HEK293T (cell line): ENCODE measurements around the gene NR4A1.

Experiments
- CTCF ChIA-PET: fragments of 350-600 bp; formaldehyde crosslinking; extraction: SDS; loops from one replicate; lab custom pipeline; 2021; ENCODE audit warnings: antibody characterized with exemption, inconsistent platforms; lab: Yijun Ruan, JAX
- POLR2A ChIA-PET: fragments of 350-600 bp; formaldehyde crosslinking; extraction: SDS; loops from one replicate; lab custom pipeline; 2020; ENCODE audit warnings: antibody characterized with exemption, inconsistent platforms; lab: Yijun Ruan, JAX
- DNase-seq: peaks from one replicate; pipeline ENCODE4 v3.0.0; 2012; ENCODE audit warnings: mixed read lengths; ENCODE audit errors: extremely low spot score
- ARNT ChIP-seq: fragments of 450-650 bp; IDR thresholded peaks from 2 replicates; pipeline ENCODE4 v1.6.1; 2017; ENCODE audit warnings: mild to moderate bottlenecking
- BHLHE40 ChIP-seq: fragments of 450-650 bp; IDR thresholded peaks from 2 replicates; pipeline ENCODE4 v1.6.1; 2016; ENCODE audit warnings: mild to moderate bottlenecking, moderate library complexity, borderline replicate concordance
- CTBP1 ChIP-seq: fragments of 450-650 bp; IDR thresholded peaks from 2 replicates; pipeline ENCODE4 v1.6.1; 2016; ENCODE audit warnings: borderline replicate concordance
- ELF4 ChIP-seq: fragments of 450-650 bp; IDR thresholded peaks from 2 replicates; pipeline ENCODE4 v1.6.1; 2017; ENCODE audit warnings: antibody characterized with exemption
- FOXA1 ChIP-seq: fragments of 450-650 bp; IDR thresholded peaks from 2 replicates; pipeline ENCODE4 v1.6.1; 2016; ENCODE audit warnings: mild to moderate bottlenecking
- FOXK2 ChIP-seq: fragments of 450-650 bp; IDR thresholded peaks from 2 replicates; pipeline ENCODE4 v1.6.1; 2016; ENCODE audit warnings: mild to moderate bottlenecking
- FOXM1 ChIP-seq: fragments of 450-650 bp; IDR thresholded peaks from 2 replicates; pipeline ENCODE4 v1.6.1; 2017; ENCODE audit warnings: mild to moderate bottlenecking, borderline replicate concordance
- HDGF ChIP-seq: fragments of 450-650 bp; IDR thresholded peaks from 2 replicates; pipeline ENCODE4 v1.6.1; 2017; ENCODE audit warnings: antibody characterized with exemption, borderline replicate concordance
- L3MBTL2 ChIP-seq: fragments of 450-650 bp; conservative IDR thresholded peaks from 2 replicates; pipeline ENCODE4 v1.6.1; 2016; ENCODE audit warnings: mild to moderate bottlenecking
- LEF1 ChIP-seq: fragments of 450-650 bp; IDR thresholded peaks from 2 replicates; pipeline ENCODE4 v1.6.1; 2017; ENCODE audit warnings: mild to moderate bottlenecking, borderline replicate concordance
- NFRKB ChIP-seq: fragments of 450-650 bp; IDR thresholded peaks from 2 replicates; pipeline ENCODE4 v1.6.1; 2016; ENCODE audit warnings: mild to moderate bottlenecking, moderate library complexity
- SP1 ChIP-seq: fragments of 450-650 bp; IDR thresholded peaks from 2 replicates; pipeline ENCODE4 v1.6.1; 2017
- SUZ12 ChIP-seq: fragments of 450-650 bp; IDR thresholded peaks from 2 replicates; pipeline ENCODE4 v1.6.1; 2016; ENCODE audit warnings: mild to moderate bottlenecking
- TARDBP ChIP-seq: fragments of 450-650 bp; IDR thresholded peaks from 2 replicates; pipeline ENCODE4 v1.6.1; 2016
- ZNF384 ChIP-seq: fragments of 450-650 bp; IDR thresholded peaks from 2 replicates; pipeline ENCODE4 v1.6.1; 2016
- TF ChIP-seq, protein P1 (sequence below): fragments of 450-650 bp; IDR thresholded peaks from 2 replicates; pipeline ENCODE4 v1.6.1; 2016

NR4A1 gene

DNA sequence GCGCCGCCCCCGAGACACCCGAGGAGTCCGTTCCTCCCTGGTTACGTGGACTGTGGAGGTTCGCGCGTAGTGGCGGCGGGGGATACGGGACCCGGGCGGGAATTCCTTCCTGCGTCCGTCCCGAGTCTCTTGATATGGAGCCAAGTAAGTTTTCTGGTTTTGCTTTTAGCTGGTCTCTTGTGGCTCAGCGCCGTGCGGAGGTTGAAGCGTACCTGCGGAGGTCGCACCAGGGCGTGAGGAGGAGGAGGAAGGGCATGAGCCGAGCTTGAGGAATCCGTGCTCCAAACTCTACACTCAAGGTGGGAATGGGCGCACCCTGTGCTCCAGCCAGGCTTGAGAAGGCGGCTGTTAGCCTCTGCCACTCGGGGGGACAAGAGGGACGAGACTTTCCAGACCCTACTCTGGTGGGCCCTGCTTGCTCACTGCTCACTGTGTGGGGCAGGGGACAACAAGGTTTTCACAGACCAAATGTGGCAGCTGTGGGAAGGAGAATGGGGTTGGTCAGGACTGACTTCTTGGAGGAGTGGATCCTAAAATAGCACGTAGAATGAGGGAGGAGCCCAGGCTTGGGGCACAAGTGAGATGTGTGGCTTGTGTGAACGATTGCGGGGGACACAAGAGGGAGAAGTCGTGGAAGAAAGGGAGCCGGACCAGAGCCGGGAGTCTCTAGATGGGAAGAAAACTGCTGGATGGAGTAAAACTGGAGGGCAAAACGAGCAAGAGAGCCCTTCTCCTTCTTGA lies 19.1 kb downstream of the NR4A1 start:
- no peak for TF ChIP-seq CTBP1
- no peak for TF ChIP-seq FOXK2
- TF ChIP-seq ARNT = no peak
- no peak for DNase-seq
- POLR2A ChIA-PET = interaction anchor here (0.9 to 3.3 kb wide), 8 partner anchors 9 to 47 kb away, joined by 3 to 23 read pairs (median 7); partner anchors contain the start of gene NR4A1
- CTCF ChIA-PET = interaction anchor here (0.6 to 1.5 kb wide), 5 partner anchors 13 to 47 kb away, joined by 3 to 12 read pairs (median 5); no protein-coding TSS in a partner anchor

DNA sequence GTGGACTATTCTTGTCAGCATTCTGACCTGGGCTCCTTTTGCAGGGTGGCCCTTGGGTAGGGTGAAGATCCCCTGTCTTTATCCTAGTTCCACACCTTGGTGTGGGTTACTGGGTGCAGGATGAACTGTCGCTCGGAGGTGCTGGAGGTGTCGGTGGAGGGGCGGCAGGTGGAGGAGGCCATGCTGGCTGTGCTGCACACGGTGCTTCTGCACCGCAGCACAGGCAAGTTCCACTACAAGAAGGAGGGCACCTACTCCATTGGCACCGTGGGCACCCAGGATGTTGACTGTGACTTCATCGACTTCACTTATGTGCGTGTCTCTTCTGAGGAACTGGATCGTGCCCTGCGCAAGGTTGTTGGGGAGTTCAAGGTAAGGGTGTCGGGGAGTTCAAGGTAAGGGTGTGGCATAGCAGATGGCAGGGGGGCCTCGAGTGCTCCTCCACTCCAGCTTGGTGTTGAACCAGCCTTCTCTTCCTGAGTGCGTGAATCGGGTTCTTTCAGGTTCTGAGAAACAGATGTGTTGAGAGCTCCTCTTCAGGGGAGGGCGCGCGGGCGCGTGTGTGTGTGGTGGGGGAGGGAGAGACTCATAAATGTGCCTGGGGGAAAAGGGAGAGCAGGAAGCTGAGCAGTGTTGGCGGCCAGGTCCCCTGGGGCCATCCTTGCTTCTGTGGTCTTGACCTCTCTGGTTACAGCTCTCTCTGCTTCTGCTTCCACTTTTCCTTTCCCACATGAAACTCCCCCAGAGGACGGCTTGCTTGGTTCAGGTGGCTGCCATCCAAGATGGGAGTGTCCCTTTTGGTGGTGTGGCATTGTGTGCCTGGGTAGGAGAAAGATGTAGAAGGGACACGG lies 22.5 kb downstream of the NR4A1 start:
- POLR2A ChIA-PET = no interaction called here

DNA sequence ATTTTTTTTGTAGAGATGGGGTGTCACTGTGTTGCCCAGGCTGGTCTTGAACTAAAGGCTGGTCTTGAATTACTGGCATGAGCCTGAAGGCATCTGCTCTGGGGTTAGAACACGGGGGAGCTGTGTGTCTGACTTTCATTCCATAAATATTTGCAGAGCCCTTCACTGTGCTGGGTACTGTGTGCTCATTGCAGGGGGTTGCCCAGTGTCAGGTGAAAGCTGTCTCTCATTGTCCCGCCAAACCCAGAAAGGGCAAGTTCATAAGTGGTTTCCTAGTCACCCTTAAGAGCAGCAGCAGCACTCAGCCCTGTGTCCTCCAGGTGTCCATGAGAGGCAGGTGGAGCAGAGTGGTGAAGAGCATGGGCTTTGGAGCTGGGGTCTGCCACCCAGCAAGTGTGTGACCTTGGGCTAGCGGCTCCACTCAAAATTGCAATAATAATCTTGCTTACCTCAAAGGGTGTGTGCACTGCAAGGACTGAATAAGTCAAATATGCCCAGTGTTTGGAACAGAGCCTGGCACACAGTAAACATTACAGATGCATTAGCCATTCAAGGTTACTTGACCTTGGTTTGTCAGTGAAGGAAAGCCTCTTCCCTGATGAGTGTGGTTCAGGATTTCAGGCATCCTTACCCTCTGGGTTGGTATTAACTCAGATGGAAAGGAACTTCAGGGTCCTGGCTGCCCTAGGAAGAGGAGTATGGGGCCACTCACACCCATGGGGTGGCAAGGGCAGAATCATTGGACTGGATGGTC lies 23.9 kb downstream of the NR4A1 start:
- POLR2A ChIA-PET = no interaction called here
- no peak for DNase-seq
- no peak for TF ChIP-seq SP1
- TF ChIP-seq, protein P1, sequence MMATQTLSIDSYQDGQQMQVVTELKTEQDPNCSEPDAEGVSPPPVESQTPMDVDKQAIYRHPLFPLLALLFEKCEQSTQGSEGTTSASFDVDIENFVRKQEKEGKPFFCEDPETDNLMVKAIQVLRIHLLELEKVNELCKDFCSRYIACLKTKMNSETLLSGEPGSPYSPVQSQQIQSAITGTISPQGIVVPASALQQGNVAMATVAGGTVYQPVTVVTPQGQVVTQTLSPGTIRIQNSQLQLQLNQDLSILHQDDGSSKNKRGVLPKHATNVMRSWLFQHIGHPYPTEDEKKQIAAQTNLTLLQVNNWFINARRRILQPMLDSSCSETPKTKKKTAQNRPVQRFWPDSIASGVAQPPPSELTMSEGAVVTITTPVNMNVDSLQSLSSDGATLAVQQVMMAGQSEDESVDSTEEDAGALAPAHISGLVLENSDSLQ = no peak
- TF ChIP-seq LEF1 = no peak
- TF ChIP-seq FOXA1 = no peak
- no peak for TF ChIP-seq NFRKB
- TF ChIP-seq TARDBP = no peak
- no peak for TF ChIP-seq ARNT
- no peak for TF ChIP-seq FOXK2
- TF ChIP-seq FOXM1 = no peak
- no peak for TF ChIP-seq L3MBTL2
- no peak for TF ChIP-seq SUZ12
- no peak for TF ChIP-seq ZNF384
- TF ChIP-seq HDGF = no peak
- no peak for TF ChIP-seq ELF4
- TF ChIP-seq CTBP1 = no peak
- no peak for TF ChIP-seq BHLHE40
- CTCF ChIA-PET = interaction anchor here (1.1 kb wide), 1 partner anchor 50 kb away, joined by 4 read pairs; no protein-coding TSS in a partner anchor

More for the DNA sequence above, 22.5 kb downstream of the NR4A1 start:
- TF ChIP-seq ELF4 = no peak
- TF ChIP-seq LEF1 = no peak
- TF ChIP-seq ZNF384 = no peak
- no peak for TF ChIP-seq BHLHE40
- no peak for TF ChIP-seq FOXK2
- TF ChIP-seq HDGF = no peak
- no peak for TF ChIP-seq CTBP1
- no peak for TF ChIP-seq FOXA1
- no peak for TF ChIP-seq SP1
- TF ChIP-seq NFRKB = no peak
- no peak for TF ChIP-seq SUZ12
- TF ChIP-seq, protein P1 = no peak
- TF ChIP-seq L3MBTL2 = no peak
- no peak for TF ChIP-seq FOXM1
- TF ChIP-seq ARNT = no peak
- TF ChIP-seq TARDBP = no peak
- no peak for DNase-seq
- CTCF ChIA-PET = interaction anchor here (0.9 kb wide), 2 partner anchors 48 to 54 kb away, joined by 3 to 5 read pairs; no protein-coding TSS in a partner anchor

DNA sequence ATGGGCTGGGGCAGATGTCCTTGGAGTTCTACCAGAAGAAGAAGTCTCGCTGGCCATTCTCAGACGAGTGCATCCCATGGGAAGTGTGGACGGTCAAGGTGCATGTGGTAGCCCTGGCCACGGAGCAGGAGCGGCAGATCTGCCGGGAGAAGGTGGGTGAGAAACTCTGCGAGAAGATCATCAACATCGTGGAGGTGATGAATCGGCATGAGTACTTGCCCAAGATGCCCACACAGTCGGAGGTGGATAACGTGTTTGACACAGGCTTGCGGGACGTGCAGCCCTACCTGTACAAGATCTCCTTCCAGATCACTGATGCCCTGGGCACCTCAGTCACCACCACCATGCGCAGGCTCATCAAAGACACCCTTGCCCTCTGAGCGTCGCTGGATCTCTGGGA lies 25.6 kb downstream of the NR4A1 start:
- no peak for TF ChIP-seq FOXK2
- no peak for TF ChIP-seq TARDBP
- TF ChIP-seq, protein P1 = no peak
- TF ChIP-seq LEF1 = no peak
- no peak for TF ChIP-seq ARNT
- TF ChIP-seq ZNF384 = no peak
- no peak for TF ChIP-seq SUZ12
- no peak for TF ChIP-seq BHLHE40
- TF ChIP-seq HDGF = no peak
- no peak for DNase-seq
- ChIA-PET POLR2A (no interaction called here), CTCF (interaction anchor here (0.9 kb wide), 1 partner anchor 51 kb away, joined by 3 read pairs; no protein-coding TSS in a partner anchor)

DNA sequence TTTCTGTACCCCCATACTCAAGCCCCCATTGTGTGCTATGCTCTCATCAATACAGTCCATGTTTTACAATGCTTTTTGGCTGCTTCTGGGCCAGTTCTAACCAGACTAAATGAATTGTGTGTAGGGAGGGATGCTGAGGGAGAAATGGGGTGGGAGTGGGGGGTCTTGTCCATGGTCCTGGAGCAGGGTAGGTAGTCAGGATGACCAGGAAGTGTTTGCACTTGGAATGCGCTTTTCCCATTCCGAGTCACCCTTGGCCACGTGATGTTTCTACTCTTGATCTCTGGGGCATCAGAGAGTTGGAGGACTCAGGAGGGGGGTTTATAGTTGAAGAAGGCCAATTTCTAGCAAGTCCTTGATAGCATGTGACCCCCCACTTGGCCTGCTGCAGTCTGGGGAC lies 27.0 kb downstream of the NR4A1 start:
- DNase-seq = no peak
- ChIA-PET CTCF (interaction anchor here (0.9 kb wide), 1 partner anchor 55 kb away, joined by 3 read pairs; no protein-coding TSS in a partner anchor), POLR2A (interaction anchor here (1.1 kb wide), 1 partner anchor 55 kb away, joined by 3 read pairs; no protein-coding TSS in a partner anchor)
- TF ChIP-seq, protein P1 = no peak
- no peak for TF ChIP-seq SUZ12
- no peak for TF ChIP-seq FOXA1
- no peak for TF ChIP-seq ELF4
